ENCODE measurements around the gene PDGFA. TPM values are rescaled to one million over a fixed set of nuclear protein-coding genes. Genes with fewer than 3 reads are reported as not detected.

The PDGFA gene
- total RNA-seq, 1 donor from 2014 or later, result 10.6 TPM

DNA sequence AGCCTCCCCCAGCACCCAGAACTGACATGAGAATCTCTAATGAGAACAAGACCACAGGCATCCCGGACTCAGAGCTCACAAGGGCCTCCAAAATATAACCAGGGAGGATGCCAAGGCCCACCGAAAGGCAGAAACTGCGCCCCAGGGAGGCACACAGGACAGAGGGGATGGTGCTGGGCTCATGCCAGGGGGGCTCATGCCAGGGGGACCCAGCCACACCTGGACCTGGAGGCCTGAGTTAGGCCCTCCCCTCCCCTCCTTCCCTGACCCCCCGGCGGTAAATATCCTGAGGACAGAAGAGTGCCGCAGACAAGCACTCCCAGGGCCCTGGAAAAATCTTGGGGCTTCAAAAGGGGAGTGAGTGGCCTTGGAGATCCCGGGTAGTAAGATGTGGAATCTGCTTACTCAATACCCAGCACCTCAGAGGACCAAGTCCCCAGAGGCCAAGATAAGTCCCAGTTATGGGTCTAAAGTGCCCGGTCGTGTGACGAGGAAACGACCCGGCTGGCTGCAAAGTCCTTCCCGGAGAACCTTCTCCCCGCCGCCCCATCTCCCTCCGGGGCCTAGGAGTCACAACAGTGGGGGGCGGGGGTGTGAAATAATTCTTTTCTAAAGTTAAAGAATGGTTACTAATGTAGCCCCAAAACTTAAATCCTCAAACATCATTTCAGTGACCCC is 11.9 kb downstream of the PDGFA start:
- Mint-ChIP-seq H3K36me3 (ENCODE audit: low read depth) (no peaks in the 10 kb centered on the region), H3K27ac (no peak overlapping the region), H3K4me3 (ENCODE audit: low read depth) (no peak overlapping the region), H3K4me1 (ENCODE audit: low read depth) (no peaks in the 10 kb centered on the region), H3K9me3 (no peaks in the 10 kb centered on the region), H3K27me3 (ENCODE audit: low read depth) (no peaks in the 10 kb centered on the region)
- intact Hi-C loops (cut with micrococcal nuclease), result no loop called here
- no peak for DNase-seq (ENCODE audit: low spot score)

DNA sequence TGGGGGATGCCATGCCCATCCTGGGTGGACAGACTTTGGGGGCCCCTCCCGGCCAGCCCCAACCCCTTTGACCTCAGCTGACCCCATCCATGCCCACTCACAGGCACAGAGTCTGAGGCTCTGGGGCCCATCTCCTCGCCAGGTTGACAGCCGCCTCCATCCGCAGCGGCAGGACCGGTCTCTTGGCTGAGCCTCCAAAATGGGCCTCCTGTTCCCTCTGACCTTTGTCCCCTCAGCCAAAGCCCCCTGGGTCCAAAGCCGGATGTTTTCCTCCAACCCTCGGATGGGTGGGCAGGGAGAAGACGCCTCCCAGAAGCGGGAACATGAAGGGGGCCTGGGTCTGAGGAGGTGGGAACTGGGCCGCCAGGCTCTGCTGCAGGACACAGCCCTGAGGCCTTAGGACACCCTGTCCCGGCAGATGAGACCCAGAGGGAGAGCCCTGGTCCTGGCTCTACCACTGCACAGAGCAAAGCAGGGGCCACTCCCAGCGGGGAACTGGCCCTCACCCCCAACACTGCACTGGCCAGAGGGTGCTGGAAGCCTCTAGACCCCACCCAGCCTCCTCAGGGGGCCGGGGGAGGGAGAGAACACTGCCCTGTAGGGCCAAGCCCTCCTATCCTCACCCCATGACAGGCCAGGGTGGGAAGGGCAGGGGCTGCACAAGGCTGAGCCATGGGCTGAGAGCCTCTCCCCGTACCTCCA is 12.6 kb downstream of the PDGFA start:
- no peaks in the 10 kb centered on the region for H3K36me3 Mint-ChIP-seq (ENCODE audit: low read depth)

GRCh38 chr7:506391-506831 is 13.2 kb downstream of the PDGFA start:
- no peaks in the 10 kb centered on the region for H3K27me3 Mint-ChIP-seq (ENCODE audit: low read depth)
- intact Hi-C loops (cut with micrococcal nuclease), result no loop called here
- H3K9me3 Mint-ChIP-seq, result no peaks in the 10 kb centered on the region
- H3K4me1 Mint-ChIP-seq (ENCODE audit: low read depth), result no peaks in the 10 kb centered on the region
- no peak overlapping the region for H3K27ac Mint-ChIP-seq
- no peaks in the 10 kb centered on the region for H3K36me3 Mint-ChIP-seq (ENCODE audit: low read depth)
- DNase-seq (ENCODE audit: low spot score), result no peak
- no peak overlapping the region for H3K4me3 Mint-ChIP-seq (ENCODE audit: low read depth)

More for the DNA sequence above, 12.6 kb downstream of the PDGFA start:
- no peak for DNase-seq (ENCODE audit: low spot score)
- intact Hi-C loops (cut with micrococcal nuclease), result no loop called here
- no peaks in the 10 kb centered on the region for H3K9me3 Mint-ChIP-seq
- no peaks in the 10 kb centered on the region for H3K4me1 Mint-ChIP-seq (ENCODE audit: low read depth)
- no peak overlapping the region for H3K27ac Mint-ChIP-seq
- H3K27me3 Mint-ChIP-seq (ENCODE audit: low read depth), result no peaks in the 10 kb centered on the region
- H3K4me3 Mint-ChIP-seq (ENCODE audit: low read depth), result no peak overlapping the region

- H3K27ac Mint-ChIP-seq, result no peak overlapping the region
- no peaks in the 10 kb centered on the region for H3K36me3 Mint-ChIP-seq (ENCODE audit: low read depth)
Observed at GRCh38 chr7:505171-505570, 14.5 kb downstream of the PDGFA start.

GRCh38 chr7:504221-505111 is 15.2 kb downstream of the PDGFA start:
- no peaks in the 10 kb centered on the region for H3K36me3 Mint-ChIP-seq (ENCODE audit: low read depth)
- no peak for DNase-seq (ENCODE audit: low spot score)
- no peaks in the 10 kb centered on the region for H3K9me3 Mint-ChIP-seq
- intact Hi-C loops (cut with micrococcal nuclease), result no loop called here
- H3K4me3 Mint-ChIP-seq (ENCODE audit: low read depth), result no peak overlapping the region
- H3K27ac Mint-ChIP-seq, result no peak overlapping the region
- no peaks in the 10 kb centered on the region for H3K4me1 Mint-ChIP-seq (ENCODE audit: low read depth)
- no peaks in the 10 kb centered on the region for H3K27me3 Mint-ChIP-seq (ENCODE audit: low read depth)

More at GRCh38 chr7:505171-505570, 14.5 kb downstream of the PDGFA start:
- intact Hi-C loops (cut with micrococcal nuclease), result no loop called here
- H3K27me3 Mint-ChIP-seq (ENCODE audit: low read depth), result no peaks in the 10 kb centered on the region
- DNase-seq (ENCODE audit: low spot score), result no peak
- H3K9me3 Mint-ChIP-seq, result no peaks in the 10 kb centered on the region
- no peak overlapping the region for H3K4me3 Mint-ChIP-seq (ENCODE audit: low read depth)
- H3K4me1 Mint-ChIP-seq (ENCODE audit: low read depth), result no peaks in the 10 kb centered on the region

- Mint-ChIP-seq H3K4me1 (ENCODE audit: low read depth) (no peaks in the 10 kb centered on the region), H3K27me3 (ENCODE audit: low read depth) (no peaks in the 10 kb centered on the region), H3K9me3 (no peaks in the 10 kb centered on the region), H3K4me3 (ENCODE audit: low read depth) (no peak overlapping the region), H3K27ac (no peak overlapping the region), H3K36me3 (ENCODE audit: low read depth) (no peaks in the 10 kb centered on the region)
- intact Hi-C loops (cut with micrococcal nuclease), result no loop called here
- no peak for DNase-seq (ENCODE audit: low spot score)
Observed at GRCh38 chr7:503575-504111, 16.0 kb downstream of the PDGFA start.

- no peaks in the 10 kb centered on the region for H3K27me3 Mint-ChIP-seq (ENCODE audit: low read depth)
- no peak overlapping the region for H3K4me3 Mint-ChIP-seq (ENCODE audit: low read depth)
- no peak overlapping the region for H3K27ac Mint-ChIP-seq
- DNase-seq (ENCODE audit: low spot score), result no peak
- intact Hi-C loops (cut with micrococcal nuclease), result no loop called here
- H3K36me3 Mint-ChIP-seq (ENCODE audit: low read depth), result no peaks in the 10 kb centered on the region
- H3K9me3 Mint-ChIP-seq, result no peaks in the 10 kb centered on the region
- no peaks in the 10 kb centered on the region for H3K4me1 Mint-ChIP-seq (ENCODE audit: low read depth)
Observed at GRCh38 chr7:502296-502695, 17.4 kb downstream of the PDGFA start.

DNA sequence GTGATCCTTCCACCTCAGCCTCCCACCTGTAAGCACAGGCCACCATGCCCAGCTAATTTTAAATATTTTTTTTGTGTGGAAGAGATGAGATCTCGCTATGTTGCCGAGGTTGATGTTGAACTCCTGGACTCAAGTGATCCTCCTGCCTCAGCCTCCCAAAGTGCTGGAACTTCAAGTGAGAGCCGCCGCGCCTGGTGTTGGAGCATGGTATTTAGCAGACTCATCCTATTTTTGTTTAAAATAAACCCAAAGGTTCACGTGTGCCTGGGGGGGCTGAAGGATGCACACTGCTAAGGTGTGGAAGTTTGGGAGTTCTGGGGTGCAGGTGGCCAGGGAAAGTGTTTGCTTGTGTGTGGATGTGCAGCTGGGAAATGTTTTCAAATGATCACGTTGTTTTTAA is 18.1 kb downstream of the PDGFA start:
- no peak overlapping the region for H3K4me3 Mint-ChIP-seq (ENCODE audit: low read depth)
- no peaks in the 10 kb centered on the region for H3K9me3 Mint-ChIP-seq
- H3K36me3 Mint-ChIP-seq (ENCODE audit: low read depth), result no peaks in the 10 kb centered on the region
- no peaks in the 10 kb centered on the region for H3K4me1 Mint-ChIP-seq (ENCODE audit: low read depth)
- DNase-seq (ENCODE audit: low spot score), result no peak
- H3K27me3 Mint-ChIP-seq (ENCODE audit: low read depth), result no peaks in the 10 kb centered on the region
- intact Hi-C loops (cut with micrococcal nuclease), result no loop called here
- H3K27ac Mint-ChIP-seq, result no peak overlapping the region

DNA sequence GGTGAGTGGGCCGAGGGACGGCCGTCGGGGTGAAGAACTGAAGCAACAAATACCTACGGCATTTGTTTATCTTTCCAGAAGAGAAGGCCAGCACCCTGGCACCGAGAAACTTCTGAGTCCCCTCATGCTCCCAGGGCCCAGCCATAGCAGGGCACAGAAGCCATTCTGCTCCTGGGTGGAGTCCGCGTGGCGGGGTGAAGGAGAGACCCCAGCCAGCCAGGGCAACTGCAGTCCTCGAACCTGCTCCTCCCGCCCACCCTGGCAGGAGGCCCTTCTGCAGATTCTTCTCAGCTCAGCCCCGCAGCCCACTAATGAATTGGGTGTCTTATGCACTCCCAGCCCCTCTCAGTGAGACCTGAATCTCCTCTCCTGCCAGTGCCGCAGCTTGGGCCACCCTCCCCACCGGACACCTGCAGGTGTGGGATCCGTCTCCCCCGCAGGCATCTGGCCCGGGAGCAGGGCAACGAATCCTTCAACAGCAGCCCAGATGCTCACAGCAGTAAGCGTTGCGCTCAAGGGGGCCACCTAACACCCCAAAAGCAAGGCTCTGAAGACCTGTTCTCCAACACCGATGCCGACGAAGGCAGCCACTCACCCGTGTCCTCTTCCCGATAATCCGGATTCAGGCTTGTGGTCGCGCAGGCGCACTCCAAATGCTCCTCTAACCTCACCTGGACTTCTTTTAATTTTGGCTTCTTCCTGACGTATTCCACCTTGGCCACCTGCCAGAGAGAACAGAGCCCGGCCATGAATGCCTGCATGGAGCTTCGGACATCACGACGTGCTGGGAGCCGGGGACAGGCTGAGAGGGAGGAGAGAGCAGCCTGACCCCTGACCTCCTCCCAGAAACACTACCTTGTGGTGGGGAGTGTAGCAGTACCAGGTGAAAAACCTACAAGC is 18.9 kb downstream of the PDGFA start:
- Mint-ChIP-seq H3K4me1 (ENCODE audit: low read depth) (no peaks in the 10 kb centered on the region), H3K36me3 (ENCODE audit: low read depth) (no peaks in the 10 kb centered on the region), H3K27ac (no peak overlapping the region)

GRCh38 chr7:499853-500485 is 19.7 kb downstream of the PDGFA start:
- no peak for DNase-seq (ENCODE audit: low spot score)
- Mint-ChIP-seq H3K4me1 (ENCODE audit: low read depth) (no peaks in the 10 kb centered on the region), H3K27ac (no peak overlapping the region), H3K36me3 (ENCODE audit: low read depth) (no peaks in the 10 kb centered on the region), H3K27me3 (ENCODE audit: low read depth) (no peaks in the 10 kb centered on the region), H3K4me3 (ENCODE audit: low read depth) (no peak overlapping the region), H3K9me3 (no peaks in the 10 kb centered on the region)
- intact Hi-C loops (cut with micrococcal nuclease), result no loop called here

More for the DNA sequence above, 18.9 kb downstream of the PDGFA start:
- intact Hi-C loops (cut with micrococcal nuclease), result no loop called here
- no peak for DNase-seq (ENCODE audit: low spot score)
- H3K27me3 Mint-ChIP-seq (ENCODE audit: low read depth), result no peaks in the 10 kb centered on the region
- H3K4me3 Mint-ChIP-seq (ENCODE audit: low read depth), result no peak overlapping the region
- H3K9me3 Mint-ChIP-seq, result no peaks in the 10 kb centered on the region

GRCh38 chr7:498678-499641 is 20.7 kb downstream of the PDGFA start:
- H3K4me3 Mint-ChIP-seq (ENCODE audit: low read depth), result no peak overlapping the region
- H3K9me3 Mint-ChIP-seq, result no peaks in the 10 kb centered on the region
- H3K27me3 Mint-ChIP-seq (ENCODE audit: low read depth), result no peaks in the 10 kb centered on the region
- no peaks in the 10 kb centered on the region for H3K4me1 Mint-ChIP-seq (ENCODE audit: low read depth)
- intact Hi-C loops (cut with micrococcal nuclease), result no loop called here
- H3K27ac Mint-ChIP-seq, result no peak overlapping the region
- DNase-seq (ENCODE audit: low spot score), result no peak
- no peaks in the 10 kb centered on the region for H3K36me3 Mint-ChIP-seq (ENCODE audit: low read depth)

Measured in activated T-helper 2 cell treated with anti-CD3 and anti-CD28 coated beads, Interferon-gamma antibody, Interleukin-2, Interleukin-4, amounts not matched to agents 10 μg/mL and 5 μg/mL and 100 μg/mL, durations not matched to agents 14 hours and 24 hours and 36 hours (primary cell).